GM12878 (cell line): Measurements from ENCODE around the gene LSR. TPM values are rescaled to one million over a fixed set of nuclear protein-coding genes. Genes with fewer than 3 reads are reported as not detected.

Source experiments
- BCL11A ChIP-seq: IDR thresholded peaks from 2 replicates; pipeline ENCODE4 v1.6.1; 2011; ENCODE audit warnings: low read depth, low read length
- BRCA1 ChIP-seq: IDR thresholded peaks from 2 replicates; pipeline ENCODE4 v1.6.1; 2011; ENCODE audit warnings: low read depth, low read length, improper control_type of control experiment
- CHD1 ChIP-seq: IDR thresholded peaks from 2 replicates; pipeline ENCODE4 v1.6.1; 2012; ENCODE audit warnings: low read depth, low read length, improper control_type of control experiment
- CREM ChIP-seq: IDR thresholded peaks from 2 replicates; pipeline ENCODE4 v1.6.1; 2014; ENCODE audit warnings: antibody characterized with exemption, low read depth
- ETV6 ChIP-seq, 2 experiments: fragments of 450-650 bp in 1 of 2; IDR thresholded peaks in 1 of 2; conservative IDR thresholded peaks in 1 of 2; 2 replicates each; pipeline ENCODE4 v1.6.1; 2014; ENCODE audit warnings: antibody characterized with exemption in 1 of 2, borderline replicate concordance in 1 of 2, low read depth in 1 of 2, mild to moderate bottlenecking in 1 of 2, moderate library complexity in 1 of 2
- GABPA ChIP-seq: IDR thresholded peaks from 2 replicates; pipeline ENCODE4 v1.6.1; 2014; ENCODE audit warnings: antibody characterized with exemption, low read depth, mild to moderate bottlenecking, inconsistent platforms
- HCFC1 ChIP-seq: fragments of 150-350 bp; IDR thresholded peaks from 2 replicates; pipeline ENCODE4 v1.6.1; 2014; ENCODE audit warnings: low read length
- IRF4 ChIP-seq: IDR thresholded peaks from 2 replicates; pipeline ENCODE4 v1.6.1; 2011; ENCODE audit warnings: low read depth, low read length
- KLF5 ChIP-seq: fragments of 450-650 bp; IDR thresholded peaks from 2 replicates; pipeline ENCODE4 v1.6.1; 2014; ENCODE audit warnings: mild to moderate bottlenecking; ENCODE audit not compliant: partially characterized antibody
- MEF2B ChIP-seq: fragments of 450-650 bp; IDR thresholded peaks from 2 replicates; pipeline ENCODE4 v1.6.1; 2018; ENCODE audit warnings: mild to moderate bottlenecking, moderate library complexity; ENCODE audit not compliant: partially characterized antibody, poor library complexity, severe bottlenecking
- MXI1 ChIP-seq: fragments of 150-350 bp; IDR thresholded peaks from 2 replicates; pipeline ENCODE4 v1.6.1; 2011; ENCODE audit warnings: low read depth, mild to moderate bottlenecking, inconsistent platforms, low read length, improper control_type of control experiment
- NFXL1 ChIP-seq: fragments of 450-650 bp; IDR thresholded peaks from 2 replicates; pipeline ENCODE4 v1.6.1; 2017; ENCODE audit warnings: antibody characterized with exemption, mild to moderate bottlenecking, borderline replicate concordance
- NFYA ChIP-seq: IDR thresholded peaks from 2 replicates; pipeline ENCODE4 v1.6.1; 2011; ENCODE audit warnings: low read depth, mild to moderate bottlenecking, low read length, improper control_type of control experiment, borderline replicate concordance
- NR2C2 ChIP-seq: IDR thresholded peaks from 2 replicates; pipeline ENCODE4 v1.6.1; 2011; ENCODE audit warnings: borderline replicate concordance, low read depth; ENCODE audit not compliant: control insufficient read depth, insufficient read length
- RELA ChIP-seq: fragments of 450-650 bp; IDR thresholded peaks from 2 replicates; pipeline ENCODE4 v1.8.0; 2014; ENCODE audit warnings: borderline replicate concordance; ENCODE audit not compliant: partially characterized antibody
- RFX5 ChIP-seq: IDR thresholded peaks from 2 replicates; pipeline ENCODE4 v1.6.1; 2011; ENCODE audit warnings: low read depth, low read length, improper control_type of control experiment
- SREBF1 ChIP-seq: IDR thresholded peaks from 2 replicates; pipeline ENCODE4 v1.6.1; 2012; ENCODE audit warnings: mild to moderate bottlenecking, low read length
- YY1 ChIP-seq: IDR thresholded peaks from 2 replicates; pipeline ENCODE4 v1.6.1; 2011; ENCODE audit warnings: low read depth, mild to moderate bottlenecking, low read length
- ZNF207 ChIP-seq: fragments of 450-650 bp; IDR thresholded peaks from 2 replicates; pipeline ENCODE4 v1.6.1; 2014; ENCODE audit warnings: antibody characterized with exemption, mild to moderate bottlenecking, borderline replicate concordance
- ZNF24 ChIP-seq: fragments of 450-650 bp; IDR thresholded peaks from 2 replicates; pipeline ENCODE4 v1.6.1; 2017; ENCODE audit warnings: antibody characterized with exemption, mild to moderate bottlenecking
- ZNF592 ChIP-seq: fragments of 450-650 bp; IDR thresholded peaks from 2 replicates; pipeline ENCODE4 v1.6.1; 2017; ENCODE audit warnings: mild to moderate bottlenecking, moderate library complexity
- polyA plus RNA-seq, 11 experiments: library from polyadenylated mRNA; depleted of rRNA in 4 of 11; unstranded in 6 of 11; stranded (reverse) in 5 of 11; fragments of >200 nt; fragmentation: Nextera tagmentation in 4 of 11; fragmentation: Illumina TruSeq in 1 of 11; extraction: Ambion mirVana in 4 of 11; extraction: Trizol in 1 of 11; gene quantifications; 1 replicate in 1 of 11; 2 replicates in 10 of 11; pipeline versions ENCODE4 v1.2.1 to v1.2.3, GENCODE V29; 2011 to 2016; ENCODE audit warnings: inconsistent platforms in 2 of 11, missing spikeins in 2 of 11, low read depth in 1 of 11
- total RNA-seq, 4 experiments: library from RNA; depleted of rRNA in 3 of 4; stranded (reverse); fragments of >200 nt in 3 of 4; fragmentation: Illumina TruSeq in 1 of 4; extraction: Trizol in 1 of 4; gene quantifications; 2 replicates each; pipeline versions ENCODE4 v1.2.1 to v1.2.3, GENCODE V29; 2013 to 2021
- TF ChIP-seq, protein P1 (sequence below): fragments of 450-650 bp; IDR thresholded peaks from 2 replicates; pipeline ENCODE4 v1.6.1; 2018; ENCODE audit warnings: borderline replicate concordance, mild to moderate bottlenecking; ENCODE audit not compliant: partially characterized antibody
- TF ChIP-seq, protein P2 (sequence below): fragments of 450-650 bp; IDR thresholded peaks from 2 replicates; pipeline ENCODE4 v1.6.1; 2016; ENCODE audit warnings: mild to moderate bottlenecking

LSR gene
- total and polyA plus RNA-seq, 10 of the 15 experiments (the other 5 are each of a cell fraction or from before 2014, with no cell fraction given): 0.26 to 53.9 (median 26.3) TPM

- TF ChIP-seq ZNF24 (no peak), BCL11A (peak; percentile 42; the same call in 1 of the 2 replicates), CHD1 (no peak), NFXL1 (no peak), KLF5 (peak; percentile 56), HCFC1 (no peak), ETV6 (conservative IDR thresholded peaks at IDR 0.05 in 1 of 2, IDR thresholded peaks at IDR 0.05 in 1 of 2; ENCODE audit: borderline replicate concordance in 1 of 2, low read depth in 1 of 2) (no peak), BRCA1 (no peak), YY1 (no peak), NR2C2 (no peak), RELA (no peak), RFX5 (no peak), IRF4 (0 out of 2 replicates have a peak, but pooled peaks have one; percentile 36), ZNF592 (no peak), SREBF1 (no peak), ZNF207 (no peak), NFYA (no peak), CREM (peak; percentile 66; the same call in 1 of the 2 replicates), GABPA (no peak), MEF2B (peak; percentile 84), MXI1 (0 out of 2 replicates have a peak, but pooled peaks have one; percentile 28)
- TF ChIP-seq, protein P1, sequence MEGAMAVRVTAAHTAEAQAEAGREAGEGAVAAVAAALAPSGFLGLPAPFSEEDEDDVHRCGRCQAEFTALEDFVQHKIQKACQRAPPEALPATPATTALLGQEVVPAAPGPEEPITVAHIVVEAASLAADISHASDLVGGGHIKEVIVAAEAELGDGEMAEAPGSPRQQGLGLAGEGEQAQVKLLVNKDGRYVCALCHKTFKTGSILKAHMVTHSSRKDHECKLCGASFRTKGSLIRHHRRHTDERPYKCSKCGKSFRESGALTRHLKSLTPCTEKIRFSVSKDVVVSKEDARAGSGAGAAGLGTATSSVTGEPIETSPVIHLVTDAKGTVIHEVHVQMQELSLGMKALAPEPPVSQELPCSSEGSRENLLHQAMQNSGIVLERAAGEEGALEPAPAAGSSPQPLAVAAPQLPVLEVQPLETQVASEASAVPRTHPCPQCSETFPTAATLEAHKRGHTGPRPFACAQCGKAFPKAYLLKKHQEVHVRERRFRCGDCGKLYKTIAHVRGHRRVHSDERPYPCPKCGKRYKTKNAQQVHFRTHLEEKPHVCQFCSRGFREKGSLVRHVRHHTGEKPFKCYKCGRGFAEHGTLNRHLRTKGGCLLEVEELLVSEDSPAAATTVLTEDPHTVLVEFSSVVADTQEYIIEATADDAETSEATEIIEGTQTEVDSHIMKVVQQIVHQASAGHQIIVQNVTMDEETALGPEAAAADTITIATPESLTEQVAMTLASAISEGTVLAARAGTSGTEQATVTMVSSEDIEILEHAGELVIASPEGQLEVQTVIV: no peak
- TF ChIP-seq, protein P2, sequence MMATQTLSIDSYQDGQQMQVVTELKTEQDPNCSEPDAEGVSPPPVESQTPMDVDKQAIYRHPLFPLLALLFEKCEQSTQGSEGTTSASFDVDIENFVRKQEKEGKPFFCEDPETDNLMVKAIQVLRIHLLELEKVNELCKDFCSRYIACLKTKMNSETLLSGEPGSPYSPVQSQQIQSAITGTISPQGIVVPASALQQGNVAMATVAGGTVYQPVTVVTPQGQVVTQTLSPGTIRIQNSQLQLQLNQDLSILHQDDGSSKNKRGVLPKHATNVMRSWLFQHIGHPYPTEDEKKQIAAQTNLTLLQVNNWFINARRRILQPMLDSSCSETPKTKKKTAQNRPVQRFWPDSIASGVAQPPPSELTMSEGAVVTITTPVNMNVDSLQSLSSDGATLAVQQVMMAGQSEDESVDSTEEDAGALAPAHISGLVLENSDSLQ: peak; percentile 79
Observed at GRCh38 chr19:35213663-35214632, 34.9 kb upstream of the LSR start (continued).
